GM12878 (cell line): ENCODE results near the gene DMBX1. TPM values are rescaled to one million over a fixed set of nuclear protein-coding genes. Genes with fewer than 3 reads are reported as not detected.

ENCODE experiments used
- ATAC-seq: fragments of 200-7000 bp; cut with Tn5 transposase; 3 replicates; pipeline ENCODE4 v1.9.1; 2020; ENCODE audit warnings: mild to moderate bottlenecking, moderate library complexity
- BruUV-seq: library from RNA; stranded (reverse); fragments of 400-500 nt; replicated peaks from 2 replicates; lab custom pipeline; 2021; lab: Mats Ljungman, UMichigan
- CTCF ChIA-PET: fragments of 300-600 bp; sonication (Branson Sonifier 250); formaldehyde crosslinking; extraction: SDS; loops from one replicate; lab custom pipeline; 2021; ENCODE audit warnings: inconsistent platforms; lab: Yijun Ruan, JAX
- POLR2A ChIA-PET: fragments of 350-600 bp; formaldehyde crosslinking; extraction: SDS; loops from one replicate; lab custom pipeline; 2021; ENCODE audit warnings: inconsistent platforms; lab: Charles Lee
- RAD21 ChIA-PET: fragments of 300-600 bp; sonication (Branson Sonifier 250); formaldehyde crosslinking; loops from one replicate; lab custom pipeline; 2023; ENCODE audit warnings: antibody characterized with exemption; ENCODE audit not compliant: unreplicated experiment; lab: Charles Lee
- SMC1A ChIA-PET: fragments of 300-600 bp; sonication (Branson Sonifier 250); formaldehyde crosslinking; loops from one replicate; lab custom pipeline; 2023; ENCODE audit not compliant: unreplicated experiment, uncharacterized antibody; lab: Charles Lee
- DNase-seq: peaks from one replicate; pipeline ENCODE4 v3.0.0-alpha.2; 2011; ENCODE audit warnings: low read depth, low spot score
- FAIRE-seq: peaks from 3 replicates; lab custom pipeline; 2011; peaks lifted over from hg19 to GRCh38; lab: Jason Lieb, UNC
- H2AFZ ChIP-seq: 2 replicates; pipeline ENCODE4 v1.6.0; 2011; ENCODE audit warnings: low read depth, low read length, control low read depth; ENCODE audit not compliant: control insufficient read depth
- H3K27ac ChIP-seq: 2 replicates; pipeline ENCODE4 v1.5.1; 2011; ENCODE audit warnings: control low read depth; ENCODE audit not compliant: control insufficient read depth, insufficient read depth
- H3K27me3 ChIP-seq, 2 experiments: replicated peaks in 1 of 2; 2 replicates each; pipeline versions ENCODE4 v1.6.0 to v1.6.1; 2011; ENCODE audit warnings: low read length in 1 of 2; ENCODE audit not compliant: control insufficient read depth in 2 of 2, insufficient read depth in 2 of 2
- H3K36me3 ChIP-seq, 2 experiments: 2 replicates each; pipeline ENCODE4 v1.5.1; 2011; ENCODE audit warnings: low read length in 1 of 2; ENCODE audit not compliant: control insufficient read depth in 2 of 2, insufficient read depth in 2 of 2
- H3K4me1 ChIP-seq: 2 replicates; pipeline ENCODE4 v1.6.1; 2011; ENCODE audit warnings: mild to moderate bottlenecking, low read length, moderate library complexity, mixed read lengths; ENCODE audit not compliant: control insufficient read depth, insufficient read depth
- H3K4me2 ChIP-seq: 2 replicates; pipeline ENCODE4 v1.6.0; 2011; ENCODE audit warnings: control low read depth; ENCODE audit not compliant: control insufficient read depth, insufficient read depth
- H3K4me3 ChIP-seq: fragments of 200-600 bp; sonication (generic); 2 replicates; pipeline ENCODE4 v1.5.1; 2016
- H3K79me2 ChIP-seq: 2 replicates; pipeline ENCODE4 v1.6.0; 2011; ENCODE audit warnings: low read length; ENCODE audit not compliant: control insufficient read depth, insufficient read depth
- H3K9ac ChIP-seq: 2 replicates; pipeline ENCODE4 v1.8.0; 2011; ENCODE audit warnings: low read length, control low read depth, mixed read lengths; ENCODE audit not compliant: control insufficient read depth, insufficient read depth
- H3K9me3 ChIP-seq: replicated peaks from 3 replicates; pipeline ENCODE4 v1.5.1; 2011; ENCODE audit warnings: mild to moderate bottlenecking, low read length; ENCODE audit not compliant: control insufficient read depth, insufficient read depth
- H4K20me1 ChIP-seq: 2 replicates; pipeline ENCODE4 v1.6.0; 2011; ENCODE audit not compliant: control insufficient read depth, insufficient read depth
- ASH2L ChIP-seq: fragments of 300-600, 200-600 bp; sonication (generic); IDR thresholded peaks from 2 replicates; pipeline ENCODE4 v1.6.1; 2017; ENCODE audit warnings: low read depth, mild to moderate bottlenecking, borderline replicate concordance
- CBX5 ChIP-seq: sonication (generic); IDR thresholded peaks from 2 replicates; pipeline ENCODE4 v1.6.1; 2016; ENCODE audit warnings: low read depth, moderate library complexity, mild to moderate bottlenecking, inconsistent platforms
- EGR1 ChIP-seq, 2 experiments: IDR thresholded peaks; 1 replicate in 1 of 2; 2 replicates in 1 of 2; pipeline ENCODE4 v1.6.1; 2011 to 2012; ENCODE audit warnings: low read depth in 2 of 2, low read length in 2 of 2, borderline replicate concordance in 1 of 2, mild to moderate bottlenecking in 1 of 2, moderate library complexity in 1 of 2
- EP300 ChIP-seq, 2 experiments: fragments of 150-350 bp in 1 of 2; IDR thresholded peaks; 2 replicates each; pipeline ENCODE4 v1.6.1; 2011 to 2012; ENCODE audit warnings: low read depth in 2 of 2, low read length in 2 of 2, borderline replicate concordance in 1 of 2, improper control_type of control experiment in 1 of 2, inconsistent platforms in 1 of 2; ENCODE audit not compliant: control insufficient read depth in 1 of 2
- MTA2 ChIP-seq: fragments of 450-650 bp; IDR thresholded peaks from 2 replicates; pipeline ENCODE4 v1.6.1; 2016; ENCODE audit warnings: low read depth, mild to moderate bottlenecking, moderate library complexity
- POU2F2 ChIP-seq: IDR thresholded peaks from 3 replicates; pipeline ENCODE4 v1.6.1; 2011; ENCODE audit warnings: low read depth, mild to moderate bottlenecking, low read length, borderline replicate concordance
- ZBED1 ChIP-seq: IDR thresholded peaks from 2 replicates; pipeline ENCODE4 v1.6.1; 2016; ENCODE audit warnings: borderline replicate concordance
- WGBS: methylation state at CpG from one replicate; pipeline ENCODE4 v1.1.6; 2016; ENCODE audit warnings: low lambda C conversion rate; ENCODE audit not compliant: insufficient replicate concordance, insufficient coverage; ENCODE audit errors: missing lambda C conversion rate; 5-methylcytosine and 5-hydroxymethylcytosine counted together
- in situ Hi-C: fragments of 300-500 bp; cut with MboI; formaldehyde crosslinking; loops from 9 replicates; pipeline ENCODE4 v1.14.3; 2018; ENCODE audit warnings: mixed read lengths
- intact Hi-C: fragments of 100-400 bp; cut with micrococcal nuclease; formaldehyde crosslinking; loops from one replicate; pipeline ENCODE4 v1.14.2; 2022; ENCODE audit not compliant: unreplicated experiment
- polyA plus RNA-seq, 11 experiments: library from polyadenylated mRNA; depleted of rRNA in 4 of 11; unstranded in 6 of 11; stranded (reverse) in 5 of 11; fragments of >200 nt; fragmentation: Nextera tagmentation in 4 of 11; fragmentation: Illumina TruSeq in 1 of 11; extraction: Ambion mirVana in 4 of 11; extraction: Trizol in 1 of 11; gene quantifications; 1 replicate in 1 of 11; 2 replicates in 10 of 11; pipeline versions ENCODE4 v1.2.1 to v1.2.3, GENCODE V29; 2011 to 2016; ENCODE audit warnings: inconsistent platforms in 2 of 11, missing spikeins in 2 of 11, low read depth in 1 of 11
- total RNA-seq, 4 experiments: library from RNA; depleted of rRNA in 3 of 4; stranded (reverse); fragments of >200 nt in 3 of 4; fragmentation: Illumina TruSeq in 1 of 4; extraction: Trizol in 1 of 4; gene quantifications; 2 replicates each; pipeline versions ENCODE4 v1.2.1 to v1.2.3, GENCODE V29; 2013 to 2021
- TF ChIP-seq, protein P1 (sequence below): IDR thresholded peaks from 2 replicates; pipeline ENCODE4 v1.6.1; 2012; ENCODE audit warnings: mild to moderate bottlenecking, low read depth, low read length
- TF ChIP-seq, protein P2 (sequence below): fragments of 450-650 bp; IDR thresholded peaks from 2 replicates; pipeline ENCODE4 v1.6.1; 2017; ENCODE audit warnings: mild to moderate bottlenecking
- TF ChIP-seq, protein P3 (sequence below): IDR thresholded peaks from 2 replicates; pipeline ENCODE4 v1.6.1; 2011; ENCODE audit warnings: low read depth, low read length, improper control_type of control experiment, borderline replicate concordance

Gene DMBX1
- total and polyA plus RNA-seq, 10 of the 15 experiments (the other 5 are each of a cell fraction or from before 2014, with no cell fraction given), result 0.03 TPM; not detected in 9

DNA sequence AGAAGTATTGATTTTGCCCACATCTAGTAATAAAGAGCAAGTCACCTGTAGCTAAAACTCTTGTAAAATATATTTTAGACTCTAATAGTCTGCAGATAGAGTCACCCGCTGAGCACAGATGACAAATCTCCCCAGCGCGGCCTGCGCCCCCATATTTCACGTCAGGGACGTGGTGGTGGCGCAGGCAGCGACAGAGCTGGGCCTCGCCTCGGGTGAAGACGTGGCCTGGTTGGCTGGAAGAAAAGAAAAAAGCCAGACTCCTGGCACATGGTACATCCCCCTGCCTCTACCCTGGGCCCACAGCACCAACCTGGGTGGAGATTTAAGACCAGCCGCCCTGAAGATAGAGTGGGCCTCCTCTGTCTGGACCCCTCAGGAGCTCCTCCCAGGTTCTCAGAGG is 6.0 kb upstream of the DMBX1 start:
- Histone ChIP-seq H3K4me2 (no peak overlapping the region), H2AFZ (no peak overlapping the region), H3K4me3 (no peak overlapping the region), H3K36me3 (no peaks in the 10 kb centered on the region), H3K4me1 (no peaks in the 10 kb centered on the region), H3K9ac (no peak overlapping the region), H3K79me2 (no peaks in the 10 kb centered on the region), H3K9me3 (no peaks in the 10 kb centered on the region), H4K20me1 (no peaks in the 10 kb centered on the region; the same call in 1 of the 2 replicates), H3K27ac (no peak overlapping the region), H3K27me3 (peaks cover 12 to 14% of the 10 kb centered on the region in 2 experiments; a peak in 3 of 4 replicates)
- DNase-seq (no peak), ATAC-seq (no peak), FAIRE-seq (no peak)
- 57% methylated on average over 10 of the region's 12 CpGs for WGBS
- intact Hi-C loops (no loop called here), in situ Hi-C loops (no loop called here)
- ChIA-PET CTCF (interaction anchor here (0.9 kb wide), 1 partner anchor 46 kb away, joined by 4 read pairs; no protein-coding TSS in a partner anchor), POLR2A (no interaction called here), SMC1A (no interaction called here), RAD21 (no interaction called here)
- BruUV-seq, result no TSS peak
- TF ChIP-seq ASH2L, result no peak
- TF ChIP-seq, protein P1, sequence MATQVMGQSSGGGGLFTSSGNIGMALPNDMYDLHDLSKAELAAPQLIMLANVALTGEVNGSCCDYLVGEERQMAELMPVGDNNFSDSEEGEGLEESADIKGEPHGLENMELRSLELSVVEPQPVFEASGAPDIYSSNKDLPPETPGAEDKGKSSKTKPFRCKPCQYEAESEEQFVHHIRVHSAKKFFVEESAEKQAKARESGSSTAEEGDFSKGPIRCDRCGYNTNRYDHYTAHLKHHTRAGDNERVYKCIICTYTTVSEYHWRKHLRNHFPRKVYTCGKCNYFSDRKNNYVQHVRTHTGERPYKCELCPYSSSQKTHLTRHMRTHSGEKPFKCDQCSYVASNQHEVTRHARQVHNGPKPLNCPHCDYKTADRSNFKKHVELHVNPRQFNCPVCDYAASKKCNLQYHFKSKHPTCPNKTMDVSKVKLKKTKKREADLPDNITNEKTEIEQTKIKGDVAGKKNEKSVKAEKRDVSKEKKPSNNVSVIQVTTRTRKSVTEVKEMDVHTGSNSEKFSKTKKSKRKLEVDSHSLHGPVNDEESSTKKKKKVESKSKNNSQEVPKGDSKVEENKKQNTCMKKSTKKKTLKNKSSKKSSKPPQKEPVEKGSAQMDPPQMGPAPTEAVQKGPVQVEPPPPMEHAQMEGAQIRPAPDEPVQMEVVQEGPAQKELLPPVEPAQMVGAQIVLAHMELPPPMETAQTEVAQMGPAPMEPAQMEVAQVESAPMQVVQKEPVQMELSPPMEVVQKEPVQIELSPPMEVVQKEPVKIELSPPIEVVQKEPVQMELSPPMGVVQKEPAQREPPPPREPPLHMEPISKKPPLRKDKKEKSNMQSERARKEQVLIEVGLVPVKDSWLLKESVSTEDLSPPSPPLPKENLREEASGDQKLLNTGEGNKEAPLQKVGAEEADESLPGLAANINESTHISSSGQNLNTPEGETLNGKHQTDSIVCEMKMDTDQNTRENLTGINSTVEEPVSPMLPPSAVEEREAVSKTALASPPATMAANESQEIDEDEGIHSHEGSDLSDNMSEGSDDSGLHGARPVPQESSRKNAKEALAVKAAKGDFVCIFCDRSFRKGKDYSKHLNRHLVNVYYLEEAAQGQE, result no peak
- no peak for TF ChIP-seq EGR1 (IDR thresholded peaks at IDR 0.05; ENCODE audit: borderline replicate concordance in 1 of 2, low read depth in 2 of 2, low read length in 2 of 2)
- TF ChIP-seq CBX5, result no peak
- no peak for TF ChIP-seq EP300 (IDR thresholded peaks at IDR 0.05; ENCODE audit: borderline replicate concordance in 1 of 2, control insufficient read depth in 1 of 2, low read depth in 2 of 2, low read length in 2 of 2)
- TF ChIP-seq, protein P2, sequence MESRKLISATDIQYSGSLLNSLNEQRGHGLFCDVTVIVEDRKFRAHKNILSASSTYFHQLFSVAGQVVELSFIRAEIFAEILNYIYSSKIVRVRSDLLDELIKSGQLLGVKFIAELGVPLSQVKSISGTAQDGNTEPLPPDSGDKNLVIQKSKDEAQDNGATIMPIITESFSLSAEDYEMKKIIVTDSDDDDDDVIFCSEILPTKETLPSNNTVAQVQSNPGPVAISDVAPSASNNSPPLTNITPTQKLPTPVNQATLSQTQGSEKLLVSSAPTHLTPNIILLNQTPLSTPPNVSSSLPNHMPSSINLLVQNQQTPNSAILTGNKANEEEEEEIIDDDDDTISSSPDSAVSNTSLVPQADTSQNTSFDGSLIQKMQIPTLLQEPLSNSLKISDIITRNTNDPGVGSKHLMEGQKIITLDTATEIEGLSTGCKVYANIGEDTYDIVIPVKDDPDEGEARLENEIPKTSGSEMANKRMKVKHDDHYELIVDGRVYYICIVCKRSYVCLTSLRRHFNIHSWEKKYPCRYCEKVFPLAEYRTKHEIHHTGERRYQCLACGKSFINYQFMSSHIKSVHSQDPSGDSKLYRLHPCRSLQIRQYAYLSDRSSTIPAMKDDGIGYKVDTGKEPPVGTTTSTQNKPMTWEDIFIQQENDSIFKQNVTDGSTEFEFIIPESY, result no peak
- no peak for TF ChIP-seq POU2F2
- no peak for TF ChIP-seq MTA2
- TF ChIP-seq ZBED1, result no peak
- TF ChIP-seq, protein P3, sequence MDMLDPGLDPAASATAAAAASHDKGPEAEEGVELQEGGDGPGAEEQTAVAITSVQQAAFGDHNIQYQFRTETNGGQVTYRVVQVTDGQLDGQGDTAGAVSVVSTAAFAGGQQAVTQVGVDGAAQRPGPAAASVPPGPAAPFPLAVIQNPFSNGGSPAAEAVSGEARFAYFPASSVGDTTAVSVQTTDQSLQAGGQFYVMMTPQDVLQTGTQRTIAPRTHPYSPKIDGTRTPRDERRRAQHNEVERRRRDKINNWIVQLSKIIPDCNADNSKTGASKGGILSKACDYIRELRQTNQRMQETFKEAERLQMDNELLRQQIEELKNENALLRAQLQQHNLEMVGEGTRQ, result no peak
